Rectal smooth muscle tissue (tissue), 1 donor: ENCODE results near the gene ASPHD2.

ENCODE experiments used
- H3K27ac ChIP-seq: one replicate; pipeline ENCODE4 v1.7.0; 2013; ENCODE audit warnings: low read depth, low read length, inconsistent platforms
- H3K27me3 ChIP-seq: one replicate; pipeline ENCODE4 v1.7.0; 2013; ENCODE audit warnings: low read length; ENCODE audit not compliant: control insufficient read depth, insufficient read depth
- H3K36me3 ChIP-seq: one replicate; pipeline ENCODE4 v1.7.0; 2013; ENCODE audit warnings: low read length; ENCODE audit not compliant: control insufficient read depth, insufficient read depth
- H3K4me1 ChIP-seq: one replicate; pipeline ENCODE4 v1.7.0; 2013; ENCODE audit warnings: low read length; ENCODE audit not compliant: control insufficient read depth, insufficient read depth
- H3K4me3 ChIP-seq: one replicate; pipeline ENCODE4 v1.7.0; 2013; ENCODE audit warnings: low read length
- H3K9ac ChIP-seq: one replicate; pipeline ENCODE4 v1.7.0; 2013; ENCODE audit warnings: low read length

The ASPHD2 gene

DNA sequence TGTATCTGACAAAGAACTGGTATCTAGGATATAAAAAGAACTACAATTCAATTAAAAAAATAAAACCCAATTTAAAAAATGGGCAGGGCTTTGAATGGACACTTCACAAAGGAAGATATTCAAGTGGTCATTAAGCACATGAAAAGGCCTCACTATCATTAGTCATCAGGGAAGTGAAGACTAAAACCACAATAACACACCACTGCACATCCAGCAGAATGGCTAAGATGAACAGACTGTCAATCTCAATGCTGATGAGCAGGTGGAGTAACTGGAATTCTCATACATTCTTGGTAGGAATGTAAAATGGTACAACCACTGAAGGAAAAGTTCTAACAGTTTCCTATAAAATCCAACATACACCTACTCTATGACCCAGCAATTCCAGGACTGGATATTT is 45.6 kb downstream of the ASPHD2 start:
- no peak overlapping the region for H3K4me3 ChIP-seq
- no peaks in the 10 kb centered on the region for H3K4me1 ChIP-seq
- peaks cover 33% of the 10 kb centered on the region for H3K36me3 ChIP-seq
- no peaks in the 10 kb centered on the region for H3K27me3 ChIP-seq
- H3K27ac ChIP-seq: no peak overlapping the region
- H3K9ac ChIP-seq: no peak overlapping the region

DNA sequence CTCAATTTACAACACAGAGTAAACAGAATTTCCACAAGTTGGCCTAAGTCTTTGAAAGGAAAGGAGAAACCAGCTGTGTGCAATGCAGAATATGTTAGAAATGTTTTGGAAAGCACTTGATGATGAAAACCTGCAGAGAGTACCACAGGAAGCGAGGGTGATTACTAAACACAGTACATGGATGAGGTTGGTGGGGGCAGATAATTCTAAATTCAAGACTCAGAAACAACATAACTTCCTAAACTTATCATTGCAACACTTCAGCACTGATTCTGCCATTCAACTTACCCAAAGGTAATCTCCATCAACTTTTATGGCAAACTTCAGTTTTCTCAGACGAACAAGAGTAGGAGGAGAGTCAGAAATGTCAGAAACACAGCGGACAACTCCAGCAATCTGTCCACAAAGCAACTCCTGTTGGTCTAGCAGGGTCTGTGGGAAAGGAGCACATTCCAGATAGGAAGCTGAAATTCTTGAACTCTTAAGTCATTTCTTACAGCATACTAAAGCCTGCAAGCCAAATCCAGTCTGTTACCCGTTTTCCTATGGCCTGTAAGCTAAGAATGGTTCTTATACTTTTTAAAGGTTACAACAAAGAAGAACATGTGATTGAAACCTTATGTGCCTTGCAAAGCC is 47.8 kb downstream of the ASPHD2 start:
- Histone ChIP-seq H3K4me1 (no peaks in the 10 kb centered on the region), H3K27ac (no peak overlapping the region), H3K4me3 (no peak overlapping the region), H3K9ac (no peak overlapping the region), H3K27me3 (no peaks in the 10 kb centered on the region), H3K36me3 (peaks cover 14% of the 10 kb centered on the region)

DNA sequence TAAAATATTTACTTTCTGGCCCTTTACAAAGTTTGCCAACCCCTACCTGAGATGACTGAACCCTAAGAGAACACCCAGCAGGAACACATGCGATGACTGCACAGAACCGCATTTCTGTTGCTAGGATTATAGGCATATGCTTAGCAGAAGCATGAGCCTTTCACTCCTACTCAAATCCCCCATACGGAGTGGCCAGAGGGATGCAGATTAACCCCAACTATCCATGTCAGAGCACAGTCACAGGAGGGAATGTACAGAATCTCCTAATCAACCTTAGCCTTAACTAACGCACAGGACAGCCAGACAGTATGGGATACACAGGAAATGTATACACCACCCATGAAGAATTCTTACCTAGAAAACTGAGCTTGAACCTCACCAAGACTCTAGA is 48.3 kb downstream of the ASPHD2 start:
- Histone ChIP-seq H3K36me3 (peaks cover 9% of the 10 kb centered on the region), H3K27ac (no peak overlapping the region), H3K4me3 (no peak overlapping the region), H3K27me3 (no peaks in the 10 kb centered on the region), H3K4me1 (peaks cover 2% of the 10 kb centered on the region), H3K9ac (no peak overlapping the region)

DNA sequence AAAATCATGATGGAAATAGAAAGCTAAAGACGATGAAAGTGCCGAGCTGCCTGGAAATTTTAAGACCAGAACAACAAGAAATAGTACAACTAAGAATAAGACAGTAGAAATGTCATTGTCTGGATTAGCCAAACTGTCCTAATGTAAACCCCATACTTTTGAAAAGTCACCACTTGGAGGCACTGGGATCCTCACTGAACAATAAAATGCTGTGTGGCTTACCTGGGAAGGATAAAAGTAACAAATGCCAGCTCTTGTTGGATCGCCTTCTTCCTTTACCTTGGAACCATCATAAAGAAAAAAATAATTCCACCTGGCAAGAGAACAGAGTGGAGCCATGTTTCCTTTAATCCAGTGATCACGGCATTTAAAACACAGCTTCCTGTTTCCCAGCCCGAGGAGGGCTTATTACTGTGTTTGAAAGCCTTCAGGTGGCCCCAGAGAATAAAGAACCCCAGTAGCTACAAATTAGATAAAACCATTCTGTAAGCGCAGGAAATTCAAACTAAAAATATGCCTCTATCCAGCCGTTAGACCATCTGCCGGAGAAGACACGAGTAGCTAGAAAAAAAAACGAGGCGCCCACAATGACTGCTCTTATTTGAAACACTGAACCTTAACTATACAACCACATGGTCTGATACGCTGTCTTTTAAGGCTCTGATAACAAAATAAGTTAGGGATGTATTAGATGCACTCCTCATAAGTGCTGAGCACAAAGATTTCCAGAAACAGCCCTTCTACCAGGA is 50.2 kb downstream of the ASPHD2 start:
- peak overlapping the region; percentile 0 for H3K4me3 ChIP-seq
- H3K27me3 ChIP-seq: no peaks in the 10 kb centered on the region
- no peak overlapping the region for H3K27ac ChIP-seq
- no peak overlapping the region for H3K9ac ChIP-seq
- H3K36me3 ChIP-seq: peaks cover 7% of the 10 kb centered on the region
- H3K4me1 ChIP-seq: peaks cover 10% of the 10 kb centered on the region

DNA sequence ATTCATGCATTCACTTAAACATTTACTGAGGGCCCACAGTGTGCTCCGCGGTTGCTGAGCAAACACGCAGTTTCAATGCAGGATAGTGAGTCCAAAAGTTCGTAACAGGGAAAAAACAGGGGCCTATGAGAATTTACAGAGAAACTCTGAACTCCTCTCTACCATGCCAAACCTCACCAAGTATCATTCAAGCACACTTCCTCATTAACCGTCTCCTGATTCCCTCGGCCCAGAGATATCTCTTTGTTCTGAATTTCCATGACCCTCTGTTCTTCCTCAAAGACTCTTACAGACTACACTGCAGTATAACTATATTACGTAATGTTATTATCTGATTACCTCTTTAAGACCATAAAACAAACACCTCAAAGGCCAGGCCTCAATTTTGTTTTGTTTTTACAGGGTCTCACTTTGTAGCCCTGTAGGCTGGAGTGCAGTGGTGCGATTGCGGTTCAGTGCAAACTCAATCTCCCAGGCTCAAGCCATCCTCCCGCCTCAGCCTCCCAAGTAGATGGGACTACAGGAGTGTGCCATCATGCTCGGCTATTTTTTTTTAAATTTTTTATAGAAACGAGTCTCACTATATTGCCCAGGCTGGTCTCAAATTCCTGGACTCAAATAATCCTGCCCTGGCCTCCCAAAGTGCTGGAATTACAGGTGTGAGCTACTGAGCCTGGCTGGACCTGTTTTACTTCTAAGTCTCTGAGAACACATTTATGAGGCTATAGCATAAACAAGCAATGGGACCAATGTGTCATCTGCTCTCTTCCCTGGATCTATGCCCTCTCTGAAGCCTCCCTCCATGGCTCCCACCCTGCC is 50.9 kb downstream of the ASPHD2 start:
- no peaks in the 10 kb centered on the region for H3K27me3 ChIP-seq
- H3K9ac ChIP-seq: no peak overlapping the region
- H3K27ac ChIP-seq: no peak overlapping the region
- peaks cover 18% of the 10 kb centered on the region for H3K4me1 ChIP-seq
- peaks cover 7% of the 10 kb centered on the region for H3K36me3 ChIP-seq
- H3K4me3 ChIP-seq: peak overlapping the region; percentile 0

DNA sequence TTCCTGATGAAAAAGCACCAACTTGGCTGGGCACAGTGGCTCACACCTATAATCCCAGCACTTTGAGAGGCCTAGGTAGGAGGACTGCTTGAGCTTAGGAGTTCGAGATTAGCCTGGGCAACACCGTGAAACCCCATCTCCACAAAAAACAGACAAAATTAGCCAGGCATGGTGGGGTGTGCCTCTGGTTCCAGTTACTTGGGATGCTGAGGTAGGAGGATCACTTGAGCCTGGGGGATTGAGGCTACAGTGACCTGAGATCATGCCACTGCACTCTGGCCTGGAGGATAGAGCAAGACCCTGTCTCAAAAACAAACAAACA is 51.5 kb downstream of the ASPHD2 start:
- Histone ChIP-seq H3K4me1 (peaks cover 20% of the 10 kb centered on the region), H3K9ac (no peak overlapping the region), H3K4me3 (no peak overlapping the region), H3K27me3 (no peaks in the 10 kb centered on the region), H3K36me3 (peaks cover 7% of the 10 kb centered on the region), H3K27ac (no peak overlapping the region)

DNA sequence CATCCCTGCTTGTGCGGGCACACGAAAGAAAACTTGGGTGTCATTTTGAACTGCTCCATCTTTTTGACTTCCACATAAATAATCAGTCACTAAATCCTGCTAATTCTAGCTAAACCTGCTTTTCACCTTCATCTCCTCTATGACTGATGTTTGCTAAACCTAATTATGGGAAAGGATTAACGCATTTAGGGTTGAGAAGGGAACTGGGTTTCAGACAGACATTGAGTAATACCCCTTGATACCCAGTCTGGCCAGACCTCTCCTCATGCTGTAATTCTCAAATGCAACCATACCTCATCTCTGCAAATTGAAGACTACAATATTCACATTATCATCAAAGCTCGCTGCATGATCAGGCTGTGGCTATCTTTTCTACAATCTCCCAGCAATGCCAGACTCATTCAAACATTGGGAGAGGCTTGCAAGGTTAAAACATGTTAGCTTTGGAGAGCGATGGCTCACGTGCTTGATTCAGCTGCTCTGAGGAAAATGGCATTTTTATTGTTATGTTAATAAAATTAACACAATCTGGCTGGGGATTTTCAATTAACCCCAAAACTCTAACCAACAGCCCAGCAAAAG is 52.1 kb downstream of the ASPHD2 start:
- H3K36me3 ChIP-seq: peaks cover 7% of the 10 kb centered on the region
- no peak overlapping the region for H3K4me3 ChIP-seq
- H3K27me3 ChIP-seq: no peaks in the 10 kb centered on the region
- H3K4me1 ChIP-seq: peaks cover 20% of the 10 kb centered on the region
- no peak overlapping the region for H3K9ac ChIP-seq
- no peak overlapping the region for H3K27ac ChIP-seq

DNA sequence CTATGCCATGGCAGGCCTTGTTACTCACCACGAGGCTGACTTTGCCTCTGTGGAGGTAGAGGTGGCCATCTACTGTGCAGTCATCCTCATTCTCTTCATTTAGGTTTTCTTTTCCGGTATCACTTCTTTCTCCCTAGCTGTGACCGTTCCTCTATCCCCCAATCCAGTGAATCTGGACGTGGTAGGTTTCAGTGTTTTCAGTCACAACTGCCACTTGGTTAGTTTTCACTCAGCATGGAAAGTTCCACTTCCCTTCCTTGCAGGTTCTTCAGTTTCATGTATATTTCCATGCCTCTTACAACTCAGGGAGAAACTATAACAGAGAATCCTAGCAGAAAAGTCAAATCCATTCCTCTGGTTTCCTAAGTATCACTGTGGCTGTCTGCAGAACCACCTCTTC is 52.6 kb downstream of the ASPHD2 start:
- peaks cover 20% of the 10 kb centered on the region for H3K4me1 ChIP-seq
- H3K4me3 ChIP-seq: no peak overlapping the region
- no peak overlapping the region for H3K27ac ChIP-seq
- no peaks in the 10 kb centered on the region for H3K27me3 ChIP-seq
- H3K9ac ChIP-seq: no peak overlapping the region
- H3K36me3 ChIP-seq: peaks cover 7% of the 10 kb centered on the region

DNA sequence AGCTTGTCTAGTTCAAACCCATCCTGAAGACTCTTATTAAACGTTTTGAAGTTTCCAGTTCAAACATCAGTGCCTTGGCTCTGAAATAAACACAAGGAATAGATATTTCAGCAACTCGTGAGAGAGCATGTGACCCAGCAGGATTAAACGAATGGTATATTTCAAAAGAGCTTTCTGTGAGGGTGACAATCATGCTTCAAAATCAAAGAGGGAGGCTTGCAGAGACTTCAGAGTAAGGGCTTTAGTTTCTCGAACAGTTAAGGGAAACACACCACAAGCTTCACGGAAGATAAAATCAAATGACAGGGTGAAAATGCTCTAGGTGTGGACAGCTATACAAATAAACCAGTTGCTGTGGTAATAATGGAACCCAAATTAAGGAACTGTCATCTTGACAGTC is 53.1 kb downstream of the ASPHD2 start:
- H3K36me3 ChIP-seq: peaks cover 4% of the 10 kb centered on the region
- no peak overlapping the region for H3K27ac ChIP-seq
- no peak overlapping the region for H3K9ac ChIP-seq
- H3K27me3 ChIP-seq: no peaks in the 10 kb centered on the region
- H3K4me3 ChIP-seq: no peak overlapping the region
- H3K4me1 ChIP-seq: peaks cover 20% of the 10 kb centered on the region

DNA sequence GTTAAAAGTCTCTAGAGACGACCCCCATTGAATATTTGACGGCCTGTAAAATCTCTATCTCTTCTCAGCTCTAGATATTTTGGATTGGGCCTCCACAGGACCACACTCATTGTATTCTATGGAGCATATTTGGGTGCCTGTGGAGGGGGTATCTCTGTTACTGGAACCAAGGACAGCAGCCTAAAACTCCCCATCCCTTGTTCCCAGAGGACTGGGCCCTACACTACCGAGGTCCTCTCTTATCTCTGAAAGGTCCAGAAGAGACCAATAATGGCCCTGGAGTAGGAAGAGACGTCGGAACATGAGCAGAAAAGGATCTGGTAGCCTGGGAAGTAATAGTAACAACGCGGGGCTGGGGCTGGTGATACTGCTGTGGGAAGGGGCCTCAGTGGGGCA is 54.0 kb downstream of the ASPHD2 start:
- Histone ChIP-seq H3K36me3 (no peaks in the 10 kb centered on the region), H3K4me3 (peak overlapping the region; percentile 98), H3K4me1 (peaks cover 20% of the 10 kb centered on the region), H3K27me3 (no peaks in the 10 kb centered on the region), H3K27ac (peak overlapping the region; percentile 96), H3K9ac (peak overlapping the region; percentile 99)

DNA sequence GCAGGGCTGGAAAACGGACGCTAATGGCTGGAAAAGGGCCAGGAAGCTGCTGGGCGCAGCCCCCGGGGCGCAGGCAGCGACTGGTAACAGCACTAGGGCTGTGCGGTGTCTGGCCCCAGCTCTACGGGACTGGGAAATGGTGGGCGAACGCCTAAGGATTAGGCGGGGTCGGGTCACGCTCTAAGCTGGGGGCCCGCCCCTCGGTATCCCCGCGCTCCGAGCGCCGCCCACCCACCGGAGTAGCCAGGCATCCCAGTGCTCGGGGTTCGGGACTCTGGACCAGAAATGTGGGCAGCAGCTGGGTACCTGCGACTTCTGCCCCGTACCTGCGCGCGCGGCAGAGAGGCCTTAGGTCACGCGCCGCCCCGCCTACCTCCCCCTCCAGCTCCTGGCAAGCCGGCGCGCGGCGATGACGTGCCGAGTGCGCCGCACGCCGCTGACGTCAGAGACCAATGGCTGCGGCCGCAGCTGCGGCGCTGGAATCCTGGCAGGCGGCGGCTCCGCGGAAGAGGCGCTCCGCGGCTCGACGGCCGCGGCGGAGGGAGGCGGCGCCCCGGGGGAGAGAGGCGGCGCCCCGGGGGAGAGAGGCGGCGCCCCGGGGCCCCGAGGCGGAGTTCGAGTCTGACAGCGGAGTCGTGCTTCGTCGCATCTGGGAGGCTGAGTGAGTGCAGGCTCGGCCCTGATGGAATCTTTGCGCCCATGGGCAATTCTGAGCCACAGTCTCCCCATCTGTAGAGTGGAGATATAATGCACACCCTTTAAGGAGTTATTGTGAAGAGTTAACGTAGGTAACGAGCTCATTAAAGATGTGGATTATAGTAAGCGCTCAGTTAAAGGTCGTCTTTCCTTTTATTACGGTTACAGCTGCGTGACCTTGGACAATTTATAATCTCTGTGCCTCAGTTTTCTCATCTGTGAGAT is 54.6 kb downstream of the ASPHD2 start, which contains the start of the genes HPS4 and SRRD:
Gene HPS4 (minus strand): TSS at position 345 of the 921 bp plus-strand sequence. CDS start 2,021 bp downstream, outside the sequence.
Gene SRRD (plus strand): TSS at position 439 of the 921 bp plus-strand sequence. CDS start 14 bp downstream, at position 453.
- Histone ChIP-seq H3K36me3 (no peaks in the 10 kb centered on the region), H3K4me3 (peak within 1 kb of the TSS; percentile 98), H3K9ac (peak within 1 kb of the TSS; percentile 99), H3K27me3 (no peaks in the 10 kb centered on the region), H3K27ac (peak within 1 kb of the TSS; percentile 96), H3K4me1 (peaks cover 20% of the 10 kb centered on the region)
